Smooth muscle cell (in vitro differentiated cells): ENCODE results near the gene GOLGA8Q. TPM values are rescaled to one million over a fixed set of nuclear protein-coding genes. Genes with fewer than 3 reads are reported as not detected.
"Not testable (repeated sequence)": the region's sequence is repeated elsewhere in the genome, so short reads cannot be mapped to it uniquely, and the experiment has no call there.

Source experiments
- DNase-seq: peaks from one replicate; lab custom pipeline; 2025; ENCODE audit not compliant: unreplicated experiment; lab: John Stamatoyannopoulos, UW
- H2AFZ ChIP-seq: fragments of 200-600 bp; sonication (generic); 2 replicates; pipeline ENCODE4 v1.6.0; 2016; ENCODE audit warnings: antibody characterized with exemption, low read depth, mild to moderate bottlenecking
- H3F3A ChIP-seq: fragments of 200-600 bp; sonication (generic); 2 replicates; pipeline ENCODE4 v1.6.0; 2017; ENCODE audit warnings: antibody characterized with exemption, low read depth
- H3K27ac ChIP-seq: fragments of 200-600 bp; sonication (generic); 2 replicates; pipeline ENCODE4 v1.5.1; 2016; ENCODE audit warnings: low read depth, mild to moderate bottlenecking
- H3K27me3 ChIP-seq: fragments of 200-600 bp; sonication (generic); 2 replicates; pipeline ENCODE4 v1.6.1; 2016; ENCODE audit warnings: low read depth, mild to moderate bottlenecking
- H3K36me3 ChIP-seq: fragments of 200-600 bp; sonication (generic); 2 replicates; pipeline ENCODE4 v1.5.1; 2016; ENCODE audit warnings: low read depth
- H3K4me1 ChIP-seq: fragments of 200-600 bp; sonication (generic); 2 replicates; pipeline ENCODE4 v1.5.1; 2016; ENCODE audit warnings: low read depth
- H3K4me2 ChIP-seq: fragments of 200-600 bp; sonication (generic); 2 replicates; pipeline ENCODE4 v1.6.0; 2016; ENCODE audit warnings: mild to moderate bottlenecking
- H3K4me3 ChIP-seq: fragments of 200-600 bp; sonication (generic); 2 replicates; pipeline ENCODE4 v1.5.1; 2016; ENCODE audit warnings: mild to moderate bottlenecking
- H3K79me2 ChIP-seq: fragments of 200-600 bp; sonication (generic); 2 replicates; pipeline ENCODE4 v1.6.0; 2016; ENCODE audit warnings: low read depth, mild to moderate bottlenecking
- H3K9ac ChIP-seq: fragments of 200-600 bp; sonication (generic); 2 replicates; pipeline ENCODE4 v1.6.0; 2016; ENCODE audit warnings: low read depth
- H3K9me3 ChIP-seq: fragments of 200-600 bp; sonication (generic); replicated peaks from 2 replicates; pipeline ENCODE4 v1.5.1; 2016; ENCODE audit warnings: low read depth
- H4K20me1 ChIP-seq: fragments of 200-600 bp; sonication (generic); 2 replicates; pipeline ENCODE4 v1.6.0; 2016; ENCODE audit warnings: low read depth
- WGBS: methylation state at CpG from one replicate; pipeline ENCODE4 v1.1.7; 2016; ENCODE audit warnings: low lambda C conversion rate; 5-methylcytosine and 5-hydroxymethylcytosine counted together
- polyA plus RNA-seq: library from polyadenylated mRNA; unstranded; fragments of >200 nt; fragmentation: Nextera tagmentation; extraction: Ambion mirVana; gene quantifications from 2 replicates; pipeline ENCODE4 v1.2.1, GENCODE V29; 2016
- total RNA-seq: library from RNA; depleted of rRNA; stranded (reverse); fragments of >200 nt; gene quantifications from 2 replicates; pipeline ENCODE4 v1.2.3, GENCODE V29; 2014

The GOLGA8Q gene, protein sequence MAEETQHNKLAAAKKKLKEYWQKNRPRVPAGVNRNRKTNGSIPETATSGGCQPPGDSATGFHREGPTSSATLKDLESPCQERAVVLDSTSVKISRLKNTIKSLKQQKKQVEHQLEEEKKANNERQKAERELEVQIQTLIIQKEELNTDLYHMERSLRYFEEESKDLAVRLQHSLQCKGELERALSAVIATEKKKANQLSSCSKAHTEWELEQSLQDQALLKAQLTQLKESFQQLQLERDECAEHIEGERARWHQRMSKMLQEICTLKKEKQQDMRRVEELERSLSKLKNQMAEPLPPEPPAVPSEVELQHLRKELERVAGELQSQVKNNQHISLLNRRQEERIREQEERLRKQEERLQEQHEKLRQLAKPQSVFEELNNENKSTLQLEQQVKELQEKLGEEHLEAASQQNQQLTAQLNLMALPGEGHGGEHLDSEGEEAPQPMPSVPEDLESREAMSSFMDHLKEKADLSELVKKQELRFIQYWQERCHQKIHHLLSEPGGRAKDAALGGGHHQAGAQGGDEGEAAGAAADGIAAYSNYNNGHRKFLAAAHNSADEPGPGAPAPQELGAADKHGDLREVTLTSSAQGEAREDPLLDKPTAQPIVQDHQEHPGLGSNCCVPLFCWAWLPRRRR
- total RNA-seq, result not detected in 2 replicates
- not detected in 2 replicates for polyA plus RNA-seq

DNA sequence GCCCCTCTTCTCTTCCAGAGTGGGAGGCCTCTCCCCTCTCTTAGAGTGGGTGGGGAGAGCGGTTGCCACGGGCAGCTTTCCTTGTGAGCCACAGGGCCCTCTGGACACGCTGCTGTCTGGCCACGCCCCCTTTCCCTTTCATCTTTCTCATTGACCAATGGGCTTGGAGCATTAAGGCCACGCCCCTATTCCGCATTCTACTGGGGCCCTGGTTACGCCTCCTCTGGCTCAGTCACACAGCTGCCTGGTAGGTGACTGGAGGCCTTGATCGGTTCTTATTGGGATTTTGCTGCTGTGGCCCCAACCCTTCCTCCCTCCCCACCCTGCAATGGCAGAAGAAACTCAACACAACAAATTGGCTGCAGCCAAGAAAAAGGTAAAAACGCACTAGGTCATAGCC lies at the start of gene GOLGA8Q:
Gene GOLGA8Q, plus strand, starts transcription at position 301 of the 400 bp plus-strand sequence. Its CDS starts 28 bp downstream, at position 329.
- WGBS, result 100% methylated on average over 3 of the region's 9 CpGs
- not testable (repeated sequence) for H4K20me1 ChIP-seq, H3K4me1 ChIP-seq, H3K9me3 ChIP-seq, H3K4me2 ChIP-seq, H3K79me2 ChIP-seq, H3K36me3 ChIP-seq, H3K27me3 ChIP-seq, H3F3A ChIP-seq, H3K4me3 ChIP-seq, H3K9ac ChIP-seq, DNase-seq, H3K27ac ChIP-seq, H2AFZ ChIP-seq

DNA sequence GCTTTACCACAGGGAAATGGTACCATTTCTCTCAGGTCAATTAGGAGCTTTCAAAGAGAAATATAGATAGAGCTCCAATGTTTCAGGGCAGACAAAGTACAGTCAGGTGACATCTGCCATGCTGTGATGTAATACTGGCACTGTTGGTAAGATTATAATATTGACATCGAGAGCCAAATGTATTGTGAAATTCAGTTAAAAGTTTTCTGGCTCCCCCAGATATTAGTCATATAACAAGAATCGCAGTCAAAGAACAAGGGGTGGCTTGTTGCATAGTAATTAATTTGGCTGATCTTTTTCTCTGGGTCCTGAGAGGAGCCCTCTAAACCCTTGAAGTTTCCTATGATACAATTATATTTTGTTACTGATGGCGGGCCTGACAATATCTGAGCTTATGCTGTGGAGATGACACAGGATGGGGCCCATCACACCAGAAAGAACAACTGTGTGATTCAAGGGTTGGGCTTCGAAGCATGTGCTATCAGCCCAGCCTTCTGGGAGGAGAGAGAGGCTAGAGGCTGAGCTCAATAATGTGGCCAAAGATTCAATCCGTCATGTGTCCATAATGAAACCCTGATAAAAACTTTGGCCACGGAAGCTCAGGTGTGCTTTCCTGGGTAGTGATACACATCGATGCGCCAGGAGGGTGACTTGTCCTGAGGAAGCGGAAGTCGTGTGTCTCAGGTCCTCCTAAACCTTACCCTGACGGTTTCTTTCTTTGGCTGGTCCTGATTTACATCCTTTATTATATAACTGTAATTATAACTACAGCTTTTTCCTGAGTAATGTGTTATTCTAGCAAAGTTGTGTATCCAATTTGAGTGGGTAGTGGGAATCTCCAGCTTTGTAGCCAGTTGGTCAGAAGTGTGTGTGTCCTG lies 48.7 kb upstream of the GOLGA8Q start:
- H4K20me1 ChIP-seq, H2AFZ ChIP-seq, H3K79me2 ChIP-seq, H3K4me2 ChIP-seq, H3K9me3 ChIP-seq, H3K27me3 ChIP-seq, DNase-seq, H3F3A ChIP-seq, H3K4me1 ChIP-seq, H3K36me3 ChIP-seq, H3K4me3 ChIP-seq, H3K27ac ChIP-seq, H3K9ac ChIP-seq: not testable (repeated sequence)
- 94% methylated on average over 7 of the region's 11 CpGs for whole genome bisulfite sequencing

DNA sequence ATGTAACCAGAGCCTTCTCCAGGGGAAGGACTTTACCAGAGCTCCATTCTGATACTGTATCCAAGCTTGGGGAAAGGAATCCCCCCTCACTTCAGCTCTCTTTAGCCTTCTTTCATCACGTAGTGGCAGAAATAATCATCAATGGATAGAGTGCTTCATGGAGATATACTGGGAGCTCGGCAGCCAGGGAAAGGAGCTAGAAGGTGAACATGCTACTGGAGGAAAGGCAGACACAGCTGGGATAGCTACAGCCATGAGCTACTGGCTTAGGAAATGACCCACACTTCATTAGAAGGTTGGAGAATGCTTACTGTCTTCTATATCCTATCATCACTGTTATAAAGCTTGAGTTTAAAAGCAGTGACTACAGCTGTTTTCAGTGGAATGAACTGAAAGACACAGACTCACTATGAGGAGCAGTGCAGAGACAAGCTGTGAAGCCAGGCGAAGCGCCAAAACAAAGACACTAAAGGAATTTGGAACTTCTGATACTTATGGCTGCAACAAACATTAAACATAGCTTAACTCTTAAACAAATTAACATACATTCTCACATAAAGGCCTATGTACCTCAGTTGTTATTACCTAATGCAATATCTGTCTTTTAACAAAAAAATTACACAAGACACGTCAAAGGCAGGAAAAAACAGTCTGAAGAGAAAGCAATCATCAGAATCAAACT lies 47.5 kb upstream of the GOLGA8Q start:
- not testable (repeated sequence) for H3K4me2 ChIP-seq, H2AFZ ChIP-seq, H3F3A ChIP-seq, H3K27ac ChIP-seq, H3K4me3 ChIP-seq, H3K36me3 ChIP-seq, H4K20me1 ChIP-seq, H3K9ac ChIP-seq, H3K9me3 ChIP-seq, H3K4me1 ChIP-seq, DNase-seq, H3K27me3 ChIP-seq, H3K79me2 ChIP-seq
- WGBS, result 86% methylated on average over 5 of the region's 5 CpGs

GRCh38 chr15:30514545-30514944 lies 37.3 kb upstream of the GOLGA8Q start:
- H3K4me1 ChIP-seq, H3K4me2 ChIP-seq, H3K79me2 ChIP-seq, H3K9me3 ChIP-seq, H3K27ac ChIP-seq, H3K27me3 ChIP-seq, H3K36me3 ChIP-seq, H3F3A ChIP-seq, H3K4me3 ChIP-seq, DNase-seq, H4K20me1 ChIP-seq, H3K9ac ChIP-seq, H2AFZ ChIP-seq: not testable (repeated sequence)
- WGBS, result no CpG with 5 or more reads among the region's 4 CpGs

DNA sequence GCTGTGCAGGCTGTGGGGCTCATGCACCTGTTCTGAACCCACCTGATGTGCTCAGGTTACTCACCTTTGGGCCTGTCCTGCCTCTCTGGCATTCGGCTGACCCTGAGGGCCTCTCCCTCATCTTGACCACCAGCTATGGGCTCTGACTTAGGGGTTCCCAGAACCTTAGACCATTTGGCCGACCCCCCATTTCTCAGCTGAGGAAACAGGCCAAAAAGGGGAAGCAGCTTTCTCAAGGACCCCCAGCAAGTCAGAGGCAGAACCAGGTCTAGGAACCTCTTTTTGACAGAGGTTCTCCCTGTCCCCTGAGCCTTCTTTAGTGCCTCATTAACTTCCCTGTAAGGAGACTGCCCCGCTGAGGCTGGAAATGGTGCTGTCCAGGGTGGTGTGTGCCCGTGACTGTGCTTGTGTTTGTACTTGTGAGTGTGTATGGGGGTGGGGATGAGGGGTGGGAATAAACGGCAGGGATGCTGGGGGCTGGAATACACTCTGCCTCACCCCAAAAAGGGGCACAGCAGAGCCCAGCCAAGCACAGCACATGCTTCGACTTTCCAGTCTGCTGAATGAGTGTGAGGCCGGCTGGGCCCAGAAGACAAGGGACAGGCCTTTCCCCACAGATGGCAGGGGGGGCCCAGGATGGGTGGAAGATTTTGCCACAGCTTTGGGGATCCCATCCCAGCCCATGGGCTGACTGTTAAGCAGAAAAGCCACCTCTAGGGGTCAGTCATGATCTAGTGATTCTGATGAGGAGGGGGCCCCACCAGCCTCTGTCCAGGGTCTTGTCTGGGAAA lies 28.2 kb upstream of the GOLGA8Q start:
- not testable (repeated sequence) for H3K4me1 ChIP-seq, DNase-seq, H3K4me2 ChIP-seq, H4K20me1 ChIP-seq, H3K36me3 ChIP-seq, H3K4me3 ChIP-seq, H3K79me2 ChIP-seq, H3F3A ChIP-seq, H2AFZ ChIP-seq, H3K9ac ChIP-seq, H3K27ac ChIP-seq, H3K27me3 ChIP-seq, H3K9me3 ChIP-seq
- 77% methylated on average over 4 of the region's 7 CpGs for WGBS

GRCh38 chr15:30525912-30526311 lies 25.9 kb upstream of the GOLGA8Q start:
- H3K4me2 ChIP-seq, H3F3A ChIP-seq, H3K4me3 ChIP-seq, H3K36me3 ChIP-seq, H3K9me3 ChIP-seq, DNase-seq, H3K4me1 ChIP-seq, H3K27ac ChIP-seq, H2AFZ ChIP-seq, H4K20me1 ChIP-seq, H3K9ac ChIP-seq, H3K79me2 ChIP-seq, H3K27me3 ChIP-seq: not testable (repeated sequence)
- no CpG with 5 or more reads among the region's 4 CpGs for whole genome bisulfite sequencing

DNA sequence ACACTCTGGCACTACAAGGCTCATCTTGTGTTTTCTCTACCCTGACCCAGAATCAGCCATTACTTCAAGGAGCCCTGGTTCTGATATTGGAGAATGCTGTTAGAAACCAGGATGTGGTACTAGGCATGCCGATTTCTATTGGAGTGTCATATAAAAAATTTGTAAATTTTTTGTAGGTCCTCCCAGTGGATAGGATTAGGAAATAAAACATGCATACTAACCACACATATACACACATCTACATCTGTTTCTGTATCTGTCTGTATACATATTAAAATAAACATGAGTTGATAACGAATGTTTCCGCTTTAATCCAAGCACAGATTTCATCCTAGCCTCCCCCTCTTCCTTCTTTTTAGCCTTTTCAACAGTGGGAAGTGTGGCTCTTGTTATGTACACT lies 22.8 kb upstream of the GOLGA8Q start:
- no CpG with 5 or more reads among the region's 3 CpGs for WGBS
- not testable (repeated sequence) for H3K27me3 ChIP-seq, H2AFZ ChIP-seq, H3K36me3 ChIP-seq, H3K9ac ChIP-seq, H4K20me1 ChIP-seq, H3K9me3 ChIP-seq, H3F3A ChIP-seq, H3K4me3 ChIP-seq, H3K4me2 ChIP-seq, DNase-seq, H3K4me1 ChIP-seq, H3K27ac ChIP-seq, H3K79me2 ChIP-seq
